GM12874 (cell line): ENCODE measurements around the gene CFB.

Source experiments
- CTCF ChIP-seq: IDR thresholded peaks from 2 replicates; pipeline ENCODE4 v1.5.1; 2011; ENCODE audit warnings: low read depth, mild to moderate bottlenecking, control low read depth, low read length, moderate library complexity; ENCODE audit not compliant: insufficient read depth

CFB gene

DNA sequence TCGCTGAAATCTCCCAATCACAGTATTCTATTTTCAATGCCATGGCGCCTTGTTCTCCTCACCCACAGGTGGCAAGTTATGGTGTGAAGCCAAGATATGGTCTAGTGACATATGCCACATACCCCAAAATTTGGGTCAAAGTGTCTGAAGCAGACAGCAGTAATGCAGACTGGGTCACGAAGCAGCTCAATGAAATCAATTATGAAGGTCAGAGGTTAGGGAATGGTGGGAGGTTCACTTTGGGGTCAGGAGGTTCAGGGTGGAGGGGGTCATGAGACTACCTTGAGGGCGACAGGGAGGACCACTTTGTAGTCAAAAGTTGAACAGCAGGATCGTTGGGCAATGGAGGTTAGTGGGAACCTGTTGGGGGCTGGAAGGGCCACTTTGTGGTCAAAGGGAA, 2.4 kb downstream of the CFB start:
- TF ChIP-seq CTCF, result no peak

DNA sequence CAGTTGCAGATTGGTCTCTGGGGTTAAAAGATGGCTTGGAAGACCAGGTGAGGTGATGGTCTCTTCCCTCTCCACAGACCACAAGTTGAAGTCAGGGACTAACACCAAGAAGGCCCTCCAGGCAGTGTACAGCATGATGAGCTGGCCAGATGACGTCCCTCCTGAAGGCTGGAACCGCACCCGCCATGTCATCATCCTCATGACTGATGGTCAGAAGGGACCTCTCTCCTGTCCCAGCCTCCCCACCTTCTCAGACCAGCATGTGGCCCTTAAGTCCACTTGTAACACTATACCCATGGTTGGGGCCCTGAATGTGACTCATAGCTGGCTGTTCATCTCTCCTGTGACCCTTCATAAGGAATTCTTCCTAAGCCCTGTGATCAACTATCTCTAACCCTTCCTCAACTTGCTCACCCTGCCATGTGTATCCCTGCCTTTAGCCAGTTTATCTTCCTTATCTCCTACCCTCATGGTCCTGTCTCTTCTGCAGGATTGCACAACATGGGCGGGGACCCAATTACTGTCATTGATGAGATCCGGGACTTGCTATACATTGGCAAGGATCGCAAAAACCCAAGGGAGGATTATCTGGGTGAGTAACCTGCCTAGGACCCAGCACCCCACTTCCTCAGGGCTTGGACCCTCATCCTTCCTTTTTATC, 3.0 kb downstream of the CFB start:
- no peak for TF ChIP-seq CTCF

GRCh38 chr6:31949926-31950548, 4.1 kb downstream of the CFB start:
- TF ChIP-seq CTCF, result no peak

DNA sequence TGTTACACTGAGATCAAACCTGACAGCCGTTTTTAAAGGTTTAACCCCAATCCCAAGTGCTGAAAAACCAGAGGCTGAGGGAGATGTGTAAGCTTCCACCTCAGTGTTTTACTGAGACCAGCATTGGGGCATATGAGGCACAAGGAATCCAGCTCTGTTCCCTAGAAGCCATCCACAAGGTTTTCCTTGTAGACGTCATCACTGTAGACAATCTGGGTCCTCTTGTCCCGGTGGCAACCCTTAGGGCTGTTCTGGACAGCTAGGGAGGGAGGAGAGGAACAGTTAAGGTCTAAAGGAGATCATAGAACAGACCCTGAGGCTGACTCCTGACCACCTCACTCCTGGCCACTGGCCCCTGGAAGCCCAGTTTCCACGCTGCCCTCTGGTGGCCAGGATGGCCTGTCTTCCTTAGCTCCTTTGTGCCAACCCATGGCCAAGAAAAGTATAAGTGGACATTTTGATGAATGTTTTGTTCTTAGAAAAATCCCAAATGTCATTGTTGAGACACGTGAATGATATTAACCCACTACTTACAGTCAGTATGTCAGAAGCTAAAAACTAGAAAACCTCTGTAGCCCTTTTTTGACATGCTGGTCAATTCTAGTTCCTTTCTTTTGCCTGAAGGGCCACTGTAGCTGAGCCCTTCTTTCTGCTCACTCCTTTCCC, 6.4 kb downstream of the CFB start:
- TF ChIP-seq CTCF, result peak; percentile 50

DNA sequence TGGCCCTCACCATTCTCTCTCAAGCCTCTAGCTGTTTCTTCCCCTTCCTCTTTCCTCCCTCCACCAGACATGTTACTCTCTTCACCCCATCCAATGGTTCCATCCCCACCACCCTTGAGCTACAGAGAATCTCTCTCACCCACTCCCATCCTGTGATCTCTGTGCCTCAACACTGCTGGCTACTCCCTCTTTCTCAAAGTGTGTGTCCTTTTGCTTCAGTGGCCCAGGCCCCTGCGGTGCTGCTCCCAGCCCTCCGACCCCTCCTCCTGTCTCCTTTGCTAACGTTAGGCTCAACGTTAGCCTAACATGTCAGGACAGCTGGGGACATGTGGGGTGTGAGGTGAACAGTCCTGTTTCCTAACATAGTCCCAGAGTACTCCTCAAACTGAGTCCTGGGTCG, 7.0 kb downstream of the CFB start:
- TF ChIP-seq CTCF, result no peak

DNA sequence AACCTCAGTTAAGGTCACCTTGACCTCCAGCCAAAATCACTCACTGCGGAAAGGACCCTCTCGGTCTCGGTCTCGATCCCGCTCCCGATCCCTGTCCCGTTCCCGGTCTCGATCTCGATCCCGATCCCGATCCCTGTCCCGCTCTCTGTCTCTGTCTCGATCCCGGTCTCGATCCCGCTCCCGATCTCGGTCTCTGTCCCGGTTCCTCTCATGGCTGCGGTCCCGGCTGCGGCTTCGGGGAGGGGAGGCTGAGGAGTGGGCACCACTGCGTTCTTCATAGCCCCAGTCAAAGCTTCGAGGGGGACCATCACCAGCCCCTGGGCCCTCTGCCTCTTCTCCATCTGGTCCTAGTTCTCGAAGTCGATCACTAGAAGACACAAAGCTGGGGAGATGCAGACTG, 8.6 kb downstream of the CFB start:
- TF ChIP-seq CTCF, result no peak

DNA sequence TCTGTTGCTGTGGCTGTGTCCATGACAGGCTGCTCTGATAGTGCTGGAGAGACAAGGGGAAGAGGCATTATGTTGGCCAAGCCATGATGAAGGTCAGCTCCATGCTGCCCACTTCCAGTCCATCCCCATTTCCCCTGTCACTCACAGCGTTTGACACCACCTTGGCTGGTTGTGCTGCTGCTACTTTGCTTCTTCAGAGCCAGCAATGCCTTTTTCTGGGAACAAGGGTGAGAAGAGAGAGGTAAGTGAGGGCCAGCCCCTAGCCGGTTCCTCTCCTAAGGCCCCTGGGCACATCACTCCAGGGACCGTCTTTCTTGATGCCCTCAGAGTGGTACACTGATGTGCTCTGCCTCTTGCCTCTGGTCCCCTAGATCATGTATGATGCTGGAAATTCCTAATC, 10.9 kb downstream of the CFB start:
- TF ChIP-seq CTCF, result no peak
